Non-pigmented ciliary epithelial cell (primary cell): ENCODE measurements around the gene PABPC1L.

Experiments
- DNase-seq: peaks from one replicate; pipeline ENCODE4 v3.0.0-alpha.2; 2010; ENCODE audit warnings: low read depth

The PABPC1L gene

DNA sequence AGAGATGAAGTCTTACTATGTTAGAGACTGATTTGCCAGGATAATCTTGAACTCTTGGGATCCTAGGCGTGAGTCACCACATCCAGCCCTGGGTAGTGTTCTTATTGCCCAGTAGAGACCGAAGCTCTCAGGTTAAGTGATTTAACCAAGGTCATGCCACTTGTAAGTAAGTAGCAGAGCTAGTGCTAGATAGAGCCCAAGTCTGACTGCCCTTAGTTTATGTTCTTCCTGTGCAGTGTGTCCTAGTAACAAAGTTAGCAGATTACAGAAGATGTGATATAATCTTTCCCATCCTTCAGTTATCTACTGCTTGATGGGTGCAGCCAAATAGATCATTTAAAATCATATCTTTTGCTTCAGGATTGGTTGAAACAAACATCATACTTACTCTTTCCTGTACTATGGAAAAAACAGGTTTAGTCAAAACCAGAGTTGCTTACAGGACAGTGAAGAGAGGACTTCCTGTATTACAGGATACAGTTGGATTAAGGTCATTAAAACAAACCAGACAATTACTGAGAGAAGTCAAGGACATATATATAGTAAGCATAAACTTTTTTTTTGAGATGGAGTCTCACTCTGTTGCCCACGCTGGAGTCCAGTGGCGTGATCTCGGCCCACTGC is 9.5 kb upstream of the PABPC1L start:
- no peak for DNase-seq

DNA sequence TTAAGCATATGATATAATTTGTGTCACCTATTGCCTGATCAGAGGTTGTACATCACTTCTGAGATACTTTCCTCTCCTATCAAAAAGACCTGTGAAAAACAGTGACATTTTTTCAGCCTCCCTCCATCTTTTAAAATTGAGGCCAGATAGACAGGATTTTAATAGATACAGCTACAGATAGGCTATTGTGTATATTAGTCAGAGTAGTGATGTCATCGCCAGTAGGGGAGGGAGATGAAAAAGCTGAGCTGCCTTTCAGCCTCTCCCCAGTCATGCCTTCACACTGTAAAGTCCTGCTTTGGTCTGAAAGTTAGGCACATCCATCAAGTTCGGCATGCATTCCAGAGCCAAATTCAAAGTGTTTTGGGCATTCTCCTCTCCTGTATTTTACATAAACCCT is 7.9 kb upstream of the PABPC1L start:
- DNase-seq = no peak

DNA sequence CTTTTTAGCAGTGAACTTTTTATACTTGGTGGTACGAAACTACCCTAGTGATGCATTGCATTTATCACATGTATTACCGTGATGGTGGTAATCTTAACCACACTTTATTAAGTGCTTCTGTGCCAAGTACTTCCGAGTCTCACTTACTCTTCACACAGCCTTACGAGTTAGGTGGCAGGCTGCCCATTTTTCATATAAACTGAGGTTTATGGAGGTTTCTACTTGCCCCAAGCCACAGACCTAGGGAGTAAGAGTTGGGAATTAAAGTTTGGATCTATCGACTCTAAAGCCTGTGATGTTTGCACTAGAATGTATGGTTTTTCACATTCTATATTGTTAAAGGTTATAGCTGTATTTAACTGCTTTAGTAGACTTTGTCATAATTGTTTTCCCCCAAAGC is 5.5 kb upstream of the PABPC1L start:
- no peak for DNase-seq

DNA sequence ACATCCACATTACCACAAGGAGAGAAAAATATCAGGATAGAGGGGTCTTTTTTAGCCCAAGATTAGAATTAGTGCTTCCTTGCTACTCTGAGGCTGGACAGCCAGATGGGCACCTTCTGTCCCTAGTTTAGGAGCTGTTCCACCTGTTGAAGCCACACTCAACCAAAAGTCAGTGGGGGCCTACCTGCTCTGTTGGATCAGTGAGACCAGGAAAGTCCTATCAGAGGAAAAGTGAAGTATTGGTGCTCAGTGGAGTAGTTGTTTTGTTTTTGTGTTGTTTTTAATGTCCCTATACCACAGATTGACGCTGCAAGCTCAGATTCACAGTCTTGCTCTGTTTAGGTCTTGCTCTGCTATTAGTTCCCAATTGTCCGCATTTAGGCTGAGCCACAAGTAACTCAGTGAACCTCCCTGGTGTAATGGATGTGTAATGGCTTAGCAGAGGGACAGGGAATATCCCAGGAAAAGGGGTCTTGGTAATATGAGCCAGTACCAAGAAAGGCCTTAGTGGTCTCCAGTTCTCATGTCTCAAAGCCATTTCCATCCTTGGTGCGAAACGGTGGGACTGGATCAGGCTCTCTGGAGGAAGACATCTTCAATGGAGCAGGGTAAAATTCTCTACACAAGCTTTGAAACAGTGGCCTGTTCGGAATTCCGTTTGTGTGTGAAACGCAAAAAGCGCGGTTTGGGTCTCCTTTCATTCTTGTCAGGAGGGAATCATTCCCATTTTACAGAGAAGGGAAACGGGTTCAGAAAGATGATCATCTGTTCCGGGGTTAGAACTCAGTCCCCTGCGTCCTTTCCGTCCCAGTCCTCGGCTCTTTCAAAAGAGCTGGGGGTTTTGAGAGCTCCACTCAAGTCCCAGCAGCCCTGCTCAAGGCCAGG is 631 bp upstream of the PABPC1L start:
- DNase-seq = no peak

DNA sequence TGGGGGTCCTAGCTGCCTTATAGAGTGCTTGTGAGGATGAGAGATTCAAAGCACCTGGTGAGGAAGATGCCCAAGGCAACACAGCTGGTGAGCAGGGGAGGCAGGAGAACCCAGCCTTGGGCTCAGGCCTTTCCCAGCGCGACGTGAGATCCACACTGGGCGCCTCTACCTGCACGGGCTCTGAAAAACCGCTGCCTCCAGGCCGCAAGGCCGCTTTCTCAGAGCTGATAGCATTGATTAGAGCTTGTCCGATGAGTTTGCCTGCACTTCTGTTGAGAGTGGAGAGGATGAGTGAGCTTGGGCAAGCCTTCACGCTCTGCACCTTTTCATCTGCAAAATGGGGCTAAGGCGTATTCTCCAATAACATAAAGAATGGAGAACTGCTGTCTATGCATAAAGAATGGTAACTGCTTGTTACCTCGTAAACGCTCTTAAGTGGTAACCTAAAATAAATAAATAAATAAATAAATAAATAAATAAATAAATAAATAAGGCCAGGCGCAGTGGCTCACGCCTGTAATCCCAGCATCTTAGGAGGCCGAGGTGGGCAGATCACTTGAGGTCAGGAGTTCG is 916 bp downstream of the PABPC1L start:
- no peak for DNase-seq

DNA sequence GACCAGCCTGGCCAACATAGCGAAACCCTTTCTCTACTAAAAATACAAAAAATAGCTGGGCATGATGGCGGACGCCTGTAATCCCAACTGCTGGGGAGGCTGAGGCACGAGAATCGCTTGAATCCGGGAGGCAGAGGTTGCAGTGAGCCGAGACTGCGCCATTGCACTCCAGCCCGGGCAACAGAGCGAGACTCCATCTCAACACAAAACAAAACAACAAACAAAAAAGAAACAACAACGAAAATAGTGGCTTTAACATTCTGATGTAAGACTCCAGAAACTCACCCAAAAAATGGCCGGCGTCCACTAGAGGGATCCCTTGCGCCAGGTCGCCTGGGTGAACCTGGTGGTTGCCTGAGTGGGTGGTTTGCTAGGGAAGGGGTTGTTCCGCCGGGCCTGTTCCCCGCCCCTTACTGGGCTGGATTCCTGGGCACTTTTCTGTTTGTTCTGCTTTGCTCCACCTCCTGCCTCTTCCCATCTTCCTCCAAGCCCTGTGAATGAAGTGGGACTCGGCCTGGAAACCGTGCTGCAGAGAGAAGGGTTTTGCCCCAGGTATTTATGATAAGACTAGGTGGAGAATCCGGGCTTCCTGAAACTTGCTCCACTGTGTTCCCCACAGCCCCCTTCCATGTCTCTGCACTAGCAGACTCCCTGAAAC is 1.5 kb downstream of the PABPC1L start:
- no peak for DNase-seq

DNA sequence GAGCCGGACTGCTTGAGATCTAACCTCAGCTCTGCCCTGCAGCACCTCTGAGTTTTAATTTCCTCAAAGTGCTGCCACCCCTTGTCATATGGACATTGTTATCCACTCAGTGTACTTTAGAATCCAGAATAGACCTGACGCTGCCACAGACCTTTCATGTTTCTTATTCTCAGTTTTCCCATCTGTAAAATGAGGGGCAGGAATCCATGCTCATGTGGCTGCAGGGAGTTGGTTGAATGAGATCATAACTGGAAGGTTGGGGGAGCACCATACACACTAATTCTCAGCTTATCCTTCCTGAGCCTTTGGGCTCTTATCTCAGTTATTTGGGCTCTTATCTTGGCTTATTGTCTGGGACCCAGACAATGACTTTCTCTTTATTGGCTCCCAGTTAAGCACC is 2.3 kb downstream of the PABPC1L start:
- DNase-seq = no peak

DNA sequence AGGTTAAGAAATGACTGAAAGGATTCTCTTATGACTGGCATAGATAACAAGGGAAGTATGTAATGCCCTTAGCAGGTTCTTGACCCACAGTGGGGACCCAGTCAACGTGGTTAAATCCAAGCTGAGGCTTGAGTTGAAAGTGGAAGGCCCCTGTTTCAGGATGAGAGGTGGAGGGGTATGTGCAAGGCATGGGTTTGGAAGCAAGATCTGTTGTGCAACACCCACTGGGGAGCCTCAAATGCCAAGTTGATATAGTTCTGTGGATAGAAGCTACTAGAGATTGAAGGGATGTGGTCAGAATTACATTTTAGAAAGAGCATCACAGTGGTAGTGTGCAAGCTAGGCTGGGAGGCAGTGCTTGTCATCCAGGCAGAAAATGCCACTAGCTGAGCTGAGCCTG is 5.1 kb downstream of the PABPC1L start:
- no peak for DNase-seq

DNA sequence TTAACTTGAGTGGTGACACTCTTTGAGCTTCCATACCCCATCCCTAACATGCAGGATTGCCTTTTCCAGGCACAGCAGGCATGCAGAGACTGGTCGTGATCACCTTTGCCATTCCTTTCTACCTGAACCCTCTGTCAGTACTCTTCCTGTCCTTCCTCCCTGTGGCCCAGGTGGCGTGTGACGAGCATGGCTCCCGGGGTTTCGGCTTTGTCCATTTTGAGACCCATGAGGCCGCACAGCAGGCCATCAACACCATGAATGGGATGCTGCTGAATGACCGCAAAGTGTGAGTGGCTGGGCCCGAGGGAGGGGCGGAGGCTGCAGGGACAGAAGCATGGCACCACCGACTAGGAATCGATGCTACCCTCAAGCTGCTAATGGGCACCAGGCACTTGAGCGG is 6.7 kb downstream of the PABPC1L start:
- no peak for DNase-seq

DNA sequence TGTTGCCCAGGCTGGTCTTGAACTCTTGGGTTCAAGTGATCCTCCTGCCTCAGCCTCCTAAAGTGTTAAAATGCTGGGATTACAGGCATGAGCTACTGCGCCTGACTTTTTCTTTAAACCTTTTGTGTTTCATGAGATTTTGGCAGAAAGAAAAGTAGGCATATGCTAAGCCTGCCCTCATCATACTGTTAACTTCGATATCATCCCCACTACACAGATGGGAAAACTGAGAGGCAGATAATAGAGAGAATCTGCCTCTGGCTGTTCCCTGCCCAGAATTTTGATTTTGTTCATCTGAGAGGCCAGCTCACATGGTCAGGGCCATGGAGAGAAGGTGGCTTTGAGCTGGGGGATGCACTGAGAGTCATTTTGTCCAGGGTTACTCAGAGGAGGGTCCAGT is 7.5 kb downstream of the PABPC1L start:
- no peak for DNase-seq

DNA sequence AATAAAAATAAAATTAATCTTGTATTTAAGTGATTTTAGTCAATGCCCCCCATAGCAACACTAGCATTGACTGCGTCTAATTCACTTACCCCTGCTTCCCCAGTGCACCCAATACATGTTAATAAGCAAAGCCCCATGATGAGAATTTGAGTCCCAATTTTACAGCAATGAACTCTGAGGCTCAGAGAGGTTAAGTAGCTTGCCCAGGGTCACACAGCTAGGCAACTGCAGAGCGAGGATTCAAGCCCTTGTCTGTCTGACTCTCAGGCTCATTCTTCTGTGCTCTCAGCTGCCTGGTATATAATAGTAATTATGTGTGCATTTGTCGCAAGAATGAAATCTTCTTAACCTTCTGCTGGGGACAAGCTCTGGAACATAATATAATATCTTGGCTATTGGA is 8.5 kb downstream of the PABPC1L start:
- DNase-seq = no peak

DNA sequence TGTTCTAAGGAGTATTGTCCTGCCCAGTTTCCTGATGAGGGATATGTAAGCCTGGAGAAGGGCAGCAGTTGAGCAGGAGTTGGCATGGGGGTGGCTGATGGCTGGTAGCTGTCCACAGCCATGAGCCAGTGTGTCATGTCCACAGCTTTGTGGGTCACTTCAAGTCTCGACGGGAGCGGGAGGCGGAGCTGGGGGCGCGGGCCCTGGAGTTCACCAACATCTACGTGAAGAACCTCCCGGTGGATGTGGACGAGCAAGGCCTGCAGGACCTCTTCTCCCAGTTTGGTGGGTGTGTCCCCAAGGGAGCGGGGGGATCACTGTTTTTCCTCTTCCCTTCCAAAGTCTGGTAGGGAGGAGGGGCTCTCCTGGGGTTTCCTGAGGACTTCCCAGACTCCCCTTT is 8.9 kb downstream of the PABPC1L start:
- DNase-seq = no peak

DNA sequence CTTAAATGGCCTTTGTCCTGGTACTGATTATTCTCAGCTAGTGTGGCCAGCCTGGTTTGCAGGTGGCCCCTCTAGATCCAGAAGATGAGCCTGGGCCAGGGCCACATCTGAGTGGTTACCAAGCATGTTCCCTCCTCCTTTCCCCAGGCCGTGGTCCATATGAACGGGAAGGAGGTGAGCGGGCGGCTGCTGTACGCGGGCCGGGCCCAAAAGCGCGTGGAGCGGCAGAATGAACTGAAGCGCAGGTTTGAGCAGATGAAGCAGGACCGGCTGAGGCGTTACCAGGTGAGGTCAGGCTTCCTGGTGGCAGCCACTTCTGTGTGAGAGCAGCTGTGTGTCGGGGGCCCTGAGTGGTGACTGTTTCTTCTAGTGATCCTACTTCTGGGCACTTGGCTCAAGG is 11.6 kb downstream of the PABPC1L start:
- DNase-seq = no peak

DNA sequence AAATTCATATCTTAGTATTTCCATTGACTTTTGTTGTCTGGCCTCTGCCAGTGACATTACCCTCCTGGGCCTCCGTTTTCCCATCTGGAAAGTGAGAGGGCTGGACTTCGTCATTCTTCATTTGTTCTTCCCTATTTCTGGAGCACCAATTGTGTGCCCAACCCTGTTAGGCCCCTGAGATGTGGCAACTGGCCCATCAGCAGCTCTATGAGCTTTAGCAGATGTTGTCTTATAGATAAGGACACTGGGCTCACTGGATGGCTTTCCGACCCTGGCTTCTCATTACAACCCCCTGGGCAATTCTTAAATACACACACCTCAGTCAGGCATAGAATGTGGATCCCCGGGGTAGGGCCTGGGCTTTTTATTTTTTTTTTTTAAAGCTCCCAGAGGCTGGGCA is 14.7 kb downstream of the PABPC1L start:
- DNase-seq = no peak

DNA sequence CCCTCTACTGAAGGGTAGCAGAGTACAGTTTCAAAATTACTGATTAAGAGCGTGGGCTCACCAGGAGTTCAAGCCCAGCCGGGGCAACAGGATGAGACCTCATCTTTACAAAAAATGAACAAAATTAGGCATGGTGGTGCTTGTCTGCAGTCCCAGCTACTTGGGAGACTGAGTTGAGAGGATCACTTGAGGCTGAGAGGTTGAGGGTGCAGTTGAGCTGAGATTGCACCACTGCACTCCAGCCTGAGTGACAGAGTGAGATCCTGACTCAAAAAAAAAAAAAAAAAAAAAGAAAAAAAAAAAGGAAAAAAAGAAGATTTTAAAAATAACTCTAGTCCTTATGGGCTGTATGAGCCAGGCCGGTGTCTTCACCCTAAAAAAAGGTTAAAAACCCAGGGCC is 18.7 kb downstream of the PABPC1L start:
- DNase-seq = no peak

DNA sequence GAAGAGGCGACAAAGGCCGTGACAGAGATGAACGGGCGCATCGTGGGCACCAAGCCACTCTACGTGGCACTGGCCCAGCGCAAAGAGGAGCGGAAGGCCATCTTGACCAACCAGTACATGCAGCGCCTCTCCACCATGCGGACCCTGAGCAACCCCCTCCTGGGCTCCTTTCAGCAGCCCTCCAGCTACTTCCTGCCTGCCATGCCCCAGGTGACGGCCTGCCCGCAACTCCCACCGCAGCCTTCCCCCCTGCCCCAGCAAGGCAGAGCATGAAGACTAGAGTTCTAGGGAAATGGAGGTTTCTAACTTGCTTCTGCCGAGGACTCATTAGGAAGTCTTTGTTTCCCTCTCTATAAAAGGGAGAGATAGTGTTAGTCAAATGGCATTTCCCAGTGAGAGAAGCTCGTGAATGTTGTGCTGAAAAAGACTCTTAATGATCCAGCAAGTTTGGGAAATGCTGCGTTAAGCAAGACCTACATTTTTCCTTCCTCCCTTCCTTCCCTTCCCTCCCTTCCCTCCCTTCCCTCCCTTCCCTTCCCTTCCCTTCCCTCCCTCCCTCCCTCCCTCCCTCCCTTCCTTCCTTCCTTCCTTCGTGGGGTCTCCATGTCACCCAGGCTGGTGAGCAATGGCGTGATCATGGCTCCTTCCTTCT is 20.8 kb downstream of the PABPC1L start:
- DNase-seq = no peak

DNA sequence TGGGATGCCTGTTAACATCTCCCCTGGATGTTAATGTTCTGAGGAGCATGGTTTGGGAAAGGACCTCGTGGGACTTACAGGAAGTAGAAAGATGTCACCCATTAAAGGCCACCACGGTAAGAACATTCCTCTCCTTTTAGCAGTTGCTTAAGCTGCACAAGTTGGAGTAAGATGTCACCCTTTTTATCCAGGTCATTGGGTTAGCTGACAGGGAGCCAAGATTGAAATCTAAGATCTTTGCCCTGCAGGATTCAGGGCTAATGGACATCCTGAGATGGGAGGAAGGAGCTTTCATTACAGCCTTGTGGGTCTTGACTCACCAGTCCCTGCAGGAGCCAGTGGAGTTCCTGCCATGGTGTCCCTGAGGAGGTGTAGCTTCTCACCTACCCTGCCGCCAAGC is 22.1 kb downstream of the PABPC1L start:
- no peak for DNase-seq

DNA sequence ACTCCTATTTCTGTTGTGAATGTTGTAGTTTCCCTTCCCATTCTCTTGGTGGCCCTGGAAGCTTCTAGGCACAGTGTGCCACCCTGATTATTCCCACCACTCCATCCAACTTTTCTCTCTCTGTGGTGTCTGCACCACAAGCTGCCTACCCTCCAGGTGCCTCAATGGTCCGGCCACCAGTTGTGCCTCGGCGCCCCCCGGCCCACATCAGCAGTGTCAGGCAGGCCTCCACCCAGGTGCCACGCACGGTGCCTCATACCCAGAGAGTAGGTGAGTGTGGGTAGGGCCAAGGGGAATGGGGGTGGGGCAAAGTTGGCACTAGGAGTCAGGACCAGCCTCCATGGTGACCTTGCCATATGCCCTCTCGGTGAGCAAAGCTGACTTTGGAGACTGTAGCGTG is 23.1 kb downstream of the PABPC1L start:
- DNase-seq = no peak

DNA sequence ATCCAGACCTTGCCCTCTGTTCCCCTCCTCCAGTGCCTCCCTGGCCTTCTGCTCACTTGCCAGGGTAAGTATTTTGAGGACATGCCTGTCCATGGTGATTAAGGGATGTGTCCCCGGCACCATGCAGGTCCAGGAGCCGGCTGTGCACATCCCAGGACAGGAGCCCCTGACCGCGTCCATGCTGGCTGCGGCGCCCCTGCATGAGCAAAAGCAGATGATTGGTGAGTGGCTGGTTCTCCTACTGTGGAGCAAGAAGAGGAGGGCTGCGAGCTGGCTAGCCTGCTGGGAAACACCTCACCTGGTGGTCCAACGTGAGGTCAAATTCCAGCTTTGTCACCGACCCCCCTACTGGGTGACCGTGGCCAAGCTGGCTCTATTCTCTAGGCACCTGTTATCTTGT is 26.6 kb downstream of the PABPC1L start:
- DNase-seq = no peak

DNA sequence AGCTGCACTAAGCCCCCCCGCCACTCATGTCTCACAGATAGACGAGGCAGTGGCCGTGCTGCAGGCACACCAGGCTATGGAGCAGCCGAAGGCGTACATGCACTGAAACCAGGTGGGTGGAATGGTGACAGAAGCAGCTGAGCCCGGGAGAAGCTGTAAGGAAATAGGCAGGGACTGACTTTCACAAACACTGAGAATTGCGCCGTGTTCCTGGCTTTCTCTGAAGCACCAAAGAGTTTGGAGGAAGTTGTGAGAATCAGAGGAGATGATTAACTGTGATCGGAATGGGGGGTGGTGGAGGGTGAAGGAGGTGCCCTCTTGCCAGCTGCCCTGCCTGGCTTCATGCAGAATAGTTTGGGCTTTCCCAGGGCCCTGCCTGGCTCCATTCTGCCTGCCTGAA is 28.8 kb downstream of the PABPC1L start:
- no peak for DNase-seq

DNA sequence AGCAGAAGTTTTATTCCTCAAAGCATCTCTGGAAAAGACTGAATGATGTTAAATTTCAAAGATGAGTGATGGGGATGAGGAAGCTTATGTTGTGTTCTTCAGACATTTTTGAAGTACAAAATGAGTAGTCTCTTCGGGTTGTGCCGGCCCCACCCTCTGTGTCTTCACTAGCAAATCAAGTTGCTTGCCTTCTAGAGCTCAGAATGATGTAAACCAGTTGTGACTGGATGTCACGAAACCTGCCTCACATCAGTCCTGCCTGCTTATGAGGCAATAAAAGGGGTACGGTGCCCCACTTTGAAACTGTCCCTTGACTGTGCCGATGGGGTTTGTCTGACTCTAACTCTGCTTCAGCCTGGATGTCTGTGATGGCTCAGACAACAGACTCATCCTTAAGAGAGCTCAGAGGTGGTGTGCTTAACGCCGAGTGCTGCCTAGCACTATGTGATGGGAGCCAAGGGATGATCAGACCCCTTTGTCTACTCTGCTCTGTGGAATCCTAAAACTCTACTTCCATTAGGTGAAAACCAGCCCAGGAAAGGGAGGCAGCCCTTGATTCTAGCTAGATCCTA is 31.3 kb downstream of the PABPC1L start:
- no peak for DNase-seq
